ENCODE results near the gene PIGQ.

PIGQ gene

GRCh38 chr16:609984-610383, 40.2 kb downstream of the PIGQ start:
- H3K27me3 ChIP-seq (ENCODE audit: control insufficient read depth, insufficient read depth, low read length, poor library complexity, severe bottlenecking) = no peaks in the 10 kb centered on the region
- no peak overlapping the region for H3K4me3 ChIP-seq (ENCODE audit: insufficient read depth, low read depth, low read length)
- 94% methylated on average over 14 of the region's 14 CpGs for WGBS, 2 experiments
- no peak overlapping the region for H3K27ac ChIP-seq (ENCODE audit: insufficient read depth, low read depth, low read length, poor library complexity, severe bottlenecking)
- no peaks in the 10 kb centered on the region for H3K36me3 ChIP-seq (ENCODE audit: control insufficient read depth, insufficient read depth, low read length)
- no peaks in the 10 kb centered on the region for H3K9me3 ChIP-seq (ENCODE audit: control insufficient read depth, low read length)
- H3K4me1 ChIP-seq (ENCODE audit: control insufficient read depth, insufficient read depth, low read length) = no peaks in the 10 kb centered on the region

GRCh38 chr16:610513-611381, 41.0 kb downstream of the PIGQ start:
- Histone ChIP-seq H3K27ac (ENCODE audit: insufficient read depth, low read depth, low read length, poor library complexity, severe bottlenecking) (no peak overlapping the region), H3K4me3 (ENCODE audit: insufficient read depth, low read depth, low read length) (no peak overlapping the region), H3K36me3 (ENCODE audit: control insufficient read depth, insufficient read depth, low read length) (no peaks in the 10 kb centered on the region), H3K4me1 (ENCODE audit: control insufficient read depth, insufficient read depth, low read length) (no peaks in the 10 kb centered on the region), H3K9me3 (ENCODE audit: control insufficient read depth, low read length) (no peaks in the 10 kb centered on the region), H3K27me3 (ENCODE audit: control insufficient read depth, insufficient read depth, low read length, poor library complexity, severe bottlenecking) (no peaks in the 10 kb centered on the region)
- WGBS, 2 experiments = 82 to 84% methylated on average over 28 of the region's 28 CpGs

GRCh38 chr16:615122-615521, 45.4 kb downstream of the PIGQ start:
- Histone ChIP-seq H3K4me1 (ENCODE audit: control insufficient read depth, insufficient read depth, low read length) (no peaks in the 10 kb centered on the region), H3K27ac (ENCODE audit: insufficient read depth, low read depth, low read length, poor library complexity, severe bottlenecking) (no peak overlapping the region), H3K36me3 (ENCODE audit: control insufficient read depth, insufficient read depth, low read length) (no peaks in the 10 kb centered on the region), H3K4me3 (ENCODE audit: insufficient read depth, low read depth, low read length) (no peak overlapping the region), H3K9me3 (ENCODE audit: control insufficient read depth, low read length) (no peaks in the 10 kb centered on the region), H3K27me3 (ENCODE audit: control insufficient read depth, insufficient read depth, low read length, poor library complexity, severe bottlenecking) (no peaks in the 10 kb centered on the region)
- WGBS, 2 experiments = 95 to 97% methylated on average over 13 of the region's 13 CpGs

- Histone ChIP-seq H3K9me3 (ENCODE audit: control insufficient read depth, low read length) (no peaks in the 10 kb centered on the region), H3K4me3 (ENCODE audit: insufficient read depth, low read depth, low read length) (no peak overlapping the region), H3K27ac (ENCODE audit: insufficient read depth, low read depth, low read length, poor library complexity, severe bottlenecking) (no peak overlapping the region), H3K4me1 (ENCODE audit: control insufficient read depth, insufficient read depth, low read length) (no peaks in the 10 kb centered on the region), H3K27me3 (ENCODE audit: control insufficient read depth, insufficient read depth, low read length, poor library complexity, severe bottlenecking) (no peaks in the 10 kb centered on the region), H3K36me3 (ENCODE audit: control insufficient read depth, insufficient read depth, low read length) (no peaks in the 10 kb centered on the region)
- WGBS, 2 experiments = 95% methylated on average over 39 of the region's 39 CpGs
These were observed 47.2 kb downstream of the PIGQ start for GRCh38 chr16:616733-617586.

- no peaks in the 10 kb centered on the region for H3K36me3 ChIP-seq (ENCODE audit: control insufficient read depth, insufficient read depth, low read length)
- no peaks in the 10 kb centered on the region for H3K4me1 ChIP-seq (ENCODE audit: control insufficient read depth, insufficient read depth, low read length)
- H3K4me3 ChIP-seq (ENCODE audit: insufficient read depth, low read depth, low read length) = no peak overlapping the region
- H3K27me3 ChIP-seq (ENCODE audit: control insufficient read depth, insufficient read depth, low read length, poor library complexity, severe bottlenecking) = no peaks in the 10 kb centered on the region
- no peak overlapping the region for H3K27ac ChIP-seq (ENCODE audit: insufficient read depth, low read depth, low read length, poor library complexity, severe bottlenecking)
- H3K9me3 ChIP-seq (ENCODE audit: control insufficient read depth, low read length) = no peaks in the 10 kb centered on the region
- WGBS, 2 experiments = 92 to 95% methylated on average over 16 of the region's 16 CpGs
These were observed 48.1 kb downstream of the PIGQ start for GRCh38 chr16:617855-618254.

- no peak overlapping the region for H3K4me3 ChIP-seq (ENCODE audit: insufficient read depth, low read depth, low read length)
- H3K27me3 ChIP-seq (ENCODE audit: control insufficient read depth, insufficient read depth, low read length, poor library complexity, severe bottlenecking) = no peaks in the 10 kb centered on the region
- H3K4me1 ChIP-seq (ENCODE audit: control insufficient read depth, insufficient read depth, low read length) = no peaks in the 10 kb centered on the region
- H3K36me3 ChIP-seq (ENCODE audit: control insufficient read depth, insufficient read depth, low read length) = no peaks in the 10 kb centered on the region
- H3K27ac ChIP-seq (ENCODE audit: insufficient read depth, low read depth, low read length, poor library complexity, severe bottlenecking) = no peak overlapping the region
- H3K9me3 ChIP-seq (ENCODE audit: control insufficient read depth, low read length) = no peaks in the 10 kb centered on the region
- 94% methylated on average over 20 of the region's 20 CpGs for WGBS, 2 experiments
These were observed 49.8 kb downstream of the PIGQ start for GRCh38 chr16:619476-620100.

- Histone ChIP-seq H3K36me3 (ENCODE audit: control insufficient read depth, insufficient read depth, low read length) (peaks cover under 1% of the 10 kb centered on the region), H3K4me3 (ENCODE audit: insufficient read depth, low read depth, low read length) (no peak overlapping the region), H3K27me3 (ENCODE audit: control insufficient read depth, insufficient read depth, low read length, poor library complexity, severe bottlenecking) (no peaks in the 10 kb centered on the region), H3K9me3 (ENCODE audit: control insufficient read depth, low read length) (no peaks in the 10 kb centered on the region), H3K4me1 (ENCODE audit: control insufficient read depth, insufficient read depth, low read length) (no peaks in the 10 kb centered on the region), H3K27ac (ENCODE audit: insufficient read depth, low read depth, low read length, poor library complexity, severe bottlenecking) (no peak overlapping the region)
- WGBS, 2 experiments = 94% methylated on average over 41 of the region's 41 CpGs
These were observed 51.1 kb downstream of the PIGQ start for GRCh38 chr16:620700-621525.

GRCh38 chr16:621526-622105, 51.8 kb downstream of the PIGQ start:
- no peaks in the 10 kb centered on the region for H3K9me3 ChIP-seq (ENCODE audit: control insufficient read depth, low read length)
- H3K4me1 ChIP-seq (ENCODE audit: control insufficient read depth, insufficient read depth, low read length) = no peaks in the 10 kb centered on the region
- peaks cover 4% of the 10 kb centered on the region for H3K36me3 ChIP-seq (ENCODE audit: control insufficient read depth, insufficient read depth, low read length)
- no peak overlapping the region for H3K27ac ChIP-seq (ENCODE audit: insufficient read depth, low read depth, low read length, poor library complexity, severe bottlenecking)
- H3K4me3 ChIP-seq (ENCODE audit: insufficient read depth, low read depth, low read length) = no peak overlapping the region
- no peaks in the 10 kb centered on the region for H3K27me3 ChIP-seq (ENCODE audit: control insufficient read depth, insufficient read depth, low read length, poor library complexity, severe bottlenecking)
- 92 to 93% methylated on average over 21 of the region's 21 CpGs for WGBS, 2 experiments

- peaks cover 2% of the 10 kb centered on the region for H3K4me1 ChIP-seq (ENCODE audit: control insufficient read depth, insufficient read depth, low read length)
- 86 to 89% methylated on average over 17 of the region's 17 CpGs for WGBS, 2 experiments
- H3K27ac ChIP-seq (ENCODE audit: insufficient read depth, low read depth, low read length, poor library complexity, severe bottlenecking) = no peak overlapping the region
- no peaks in the 10 kb centered on the region for H3K27me3 ChIP-seq (ENCODE audit: control insufficient read depth, insufficient read depth, low read length, poor library complexity, severe bottlenecking)
- H3K36me3 ChIP-seq (ENCODE audit: control insufficient read depth, insufficient read depth, low read length) = peaks cover 9% of the 10 kb centered on the region
- H3K4me3 ChIP-seq (ENCODE audit: insufficient read depth, low read depth, low read length) = no peak overlapping the region
- H3K9me3 ChIP-seq (ENCODE audit: control insufficient read depth, low read length) = no peaks in the 10 kb centered on the region
These were observed 53.1 kb downstream of the PIGQ start for GRCh38 chr16:622920-623280.

Data from ectodermal cell (in vitro differentiated cells).